Midbrain (tissue), 1 donor: ENCODE data around the gene LY6G6F.

Experiments
- DNase-seq: peaks from one replicate; lab custom pipeline; 2025; lab: John Stamatoyannopoulos, UW

LY6G6F gene

GRCh38 chr6:31723980-31724691, 17.5 kb downstream of the LY6G6F start:
- no peak for DNase-seq

- DNase-seq = no peak
Observed at GRCh38 chr6:31725502-31726350, 19.1 kb downstream of the LY6G6F start.

GRCh38 chr6:31727034-31727716, 20.5 kb downstream of the LY6G6F start:
- DNase-seq = no peak

GRCh38 chr6:31727717-31728671, 21.3 kb downstream of the LY6G6F start:
- no peak for DNase-seq

- DNase-seq = no peak
Observed at GRCh38 chr6:31728767-31729514, 22.3 kb downstream of the LY6G6F start, which contains the start of gene DDAH2. TSS of gene DDAH2 (minus strand) at chr6:31729299. CDS start at chr6:31729161, 138 bp downstream.

GRCh38 chr6:31729515-31729978, 22.9 kb downstream of the LY6G6F start:
- peak; percentile 86 for DNase-seq

GRCh38 chr6:31729979-31730630, 23.4 kb downstream of the LY6G6F start:
- DNase-seq = peak; percentile 78

GRCh38 chr6:31730631-31731086, 24.0 kb downstream of the LY6G6F start:
- no peak for DNase-seq

GRCh38 chr6:31732029-31732428, 25.4 kb downstream of the LY6G6F start:
- DNase-seq = no peak

- DNase-seq = no peak
Observed at GRCh38 chr6:31733734-31734133, 27.1 kb downstream of the LY6G6F start.

- DNase-seq = no peak
Observed at GRCh38 chr6:31734247-31734820, 27.7 kb downstream of the LY6G6F start.

- no peak for DNase-seq
Observed at GRCh38 chr6:31734821-31735406, 28.2 kb downstream of the LY6G6F start.

GRCh38 chr6:31736021-31736767, 29.5 kb downstream of the LY6G6F start, which contains the start of gene CLIC1:
TSS of gene CLIC1 (minus strand) at chr6:31736530. CDS start at chr6:31736300, 230 bp downstream.
- no peak for DNase-seq

- no peak for DNase-seq
Observed at GRCh38 chr6:31736768-31737314, 30.2 kb downstream of the LY6G6F start.

GRCh38 chr6:31737315-31737990, 30.8 kb downstream of the LY6G6F start:
- no peak for DNase-seq

- peak; percentile 25 for DNase-seq
Observed at GRCh38 chr6:31737991-31738979, 31.6 kb downstream of the LY6G6F start.
